DMS114 treated with DMSO at 0.1 percent for 48 hours (cell line): ENCODE data around the gene EEPD1.
"Not testable (repeated sequence)": the region's sequence is repeated elsewhere in the genome, so short reads cannot be mapped to it uniquely, and the experiment has no call there.

ENCODE experiments used
- DNase-seq: peaks from one replicate; lab custom pipeline; 2025; ENCODE audit not compliant: unreplicated experiment; lab: John Stamatoyannopoulos, UW

Gene EEPD1

GRCh38 chr7:36253699-36254098 lies 100.6 kb downstream of the EEPD1 start:
- DNase-seq, result no peak

GRCh38 chr7:36258510-36259259 lies 105.6 kb downstream of the EEPD1 start:
- DNase-seq, result not testable (repeated sequence)

GRCh38 chr7:36260481-36260880 lies 107.4 kb downstream of the EEPD1 start:
- DNase-seq, result no peak

- no peak for DNase-seq
Measured at GRCh38 chr7:36261019-36261754, 108.1 kb downstream of the EEPD1 start.

- no peak for DNase-seq
Measured at GRCh38 chr7:36262309-36263094, 109.4 kb downstream of the EEPD1 start.

GRCh38 chr7:36263095-36263484 lies 110.0 kb downstream of the EEPD1 start:
- DNase-seq, result no peak

GRCh38 chr7:36264123-36264801 lies 111.2 kb downstream of the EEPD1 start:
- DNase-seq, result no peak

- DNase-seq, result no peak
Measured at GRCh38 chr7:36264913-36265516, 112.0 kb downstream of the EEPD1 start.

GRCh38 chr7:36265680-36266079 lies 112.6 kb downstream of the EEPD1 start:
- DNase-seq, result no peak

GRCh38 chr7:36266190-36266589 lies 113.1 kb downstream of the EEPD1 start:
- DNase-seq, result no peak

GRCh38 chr7:36266683-36267082 lies 113.6 kb downstream of the EEPD1 start:
- DNase-seq, result no peak

GRCh38 chr7:36272211-36272566 lies 119.1 kb downstream of the EEPD1 start:
- no peak for DNase-seq

- no peak for DNase-seq
Measured at GRCh38 chr7:36272567-36273269, 119.7 kb downstream of the EEPD1 start.

GRCh38 chr7:36273836-36274235 lies 120.8 kb downstream of the EEPD1 start:
- DNase-seq, result no peak

- no peak for DNase-seq
Measured at GRCh38 chr7:36275735-36276284, 122.8 kb downstream of the EEPD1 start.

GRCh38 chr7:36276428-36277248 lies 123.6 kb downstream of the EEPD1 start:
- no peak for DNase-seq

GRCh38 chr7:36277249-36277542 lies 124.1 kb downstream of the EEPD1 start:
- no peak for DNase-seq

GRCh38 chr7:36278069-36278619 lies 125.1 kb downstream of the EEPD1 start:
- no peak for DNase-seq

- DNase-seq, result no peak
Measured at GRCh38 chr7:36278620-36279172, 125.6 kb downstream of the EEPD1 start.
